Putamen (tissue), 1 donor: ENCODE results near the gene TCERG1L.

Experiments
- DNase-seq: peaks from one replicate; pipeline ENCODE4 v3.0.0-alpha.2; 2016; ENCODE audit warnings: low spot score

Gene TCERG1L

GRCh38 chr10:131067690-131068089 lies 243.8 kb downstream of the TCERG1L start:
- no peak for DNase-seq

GRCh38 chr10:131065673-131066305 lies 245.7 kb downstream of the TCERG1L start:
- no peak for DNase-seq

- DNase-seq = no peak
These were observed 248.2 kb downstream of the TCERG1L start for GRCh38 chr10:131063311-131063710.

- DNase-seq = no peak
These were observed 248.8 kb downstream of the TCERG1L start for GRCh38 chr10:131062621-131063260.

- no peak for DNase-seq
These were observed 250.3 kb downstream of the TCERG1L start for GRCh38 chr10:131061216-131061615.

- no peak for DNase-seq
These were observed 251.6 kb downstream of the TCERG1L start for GRCh38 chr10:131059881-131060280.

- no peak for DNase-seq
These were observed 252.7 kb downstream of the TCERG1L start for GRCh38 chr10:131058799-131059198.

- DNase-seq = no peak
These were observed 254.7 kb downstream of the TCERG1L start for GRCh38 chr10:131056781-131057180.

GRCh38 chr10:131056091-131056579 lies 255.4 kb downstream of the TCERG1L start:
- DNase-seq = no peak

- no peak for DNase-seq
These were observed 256.1 kb downstream of the TCERG1L start for GRCh38 chr10:131055437-131055836.

GRCh38 chr10:131053192-131053591 lies 258.3 kb downstream of the TCERG1L start:
- DNase-seq = no peak

- no peak for DNase-seq
These were observed 261.3 kb downstream of the TCERG1L start for GRCh38 chr10:131050162-131050766.

- peak; percentile 18 for DNase-seq
These were observed 262.5 kb downstream of the TCERG1L start for GRCh38 chr10:131049016-131049415.

GRCh38 chr10:131048606-131049005 lies 262.9 kb downstream of the TCERG1L start:
- no peak for DNase-seq

GRCh38 chr10:131047501-131047900 lies 264.0 kb downstream of the TCERG1L start:
- no peak for DNase-seq

- no peak for DNase-seq
These were observed 265.3 kb downstream of the TCERG1L start for GRCh38 chr10:131046194-131046593.

- DNase-seq = no peak
These were observed 267.0 kb downstream of the TCERG1L start for GRCh38 chr10:131044379-131045111.

GRCh38 chr10:131043039-131043691 lies 268.4 kb downstream of the TCERG1L start:
- DNase-seq = no peak
